Fibroblast of lung (primary cell): ENCODE data around the gene WDR49. TPM values are rescaled to one million over a fixed set of nuclear protein-coding genes. Genes with fewer than 3 reads are reported as not detected.

Source experiments
- DNase-seq, 2 donors: peaks; one replicate each; pipeline versions ENCODE4 v3.0.0 to v3.0.0-alpha.2; 2010; ENCODE audit warnings: low read depth in 2 of 2
- H2AFZ ChIP-seq: 2 replicates; pipeline ENCODE4 v1.5.1; 2012; ENCODE audit warnings: low read length, control low read depth, inconsistent platforms
- H3K27ac ChIP-seq: 2 replicates; pipeline ENCODE4 v1.5.1; 2011; ENCODE audit warnings: low read length, control low read depth; ENCODE audit not compliant: insufficient read depth
- H3K27me3 ChIP-seq: 2 replicates; pipeline ENCODE4 v1.5.1; 2011; ENCODE audit warnings: mild to moderate bottlenecking, low read length; ENCODE audit not compliant: control insufficient read depth, insufficient read depth
- H3K36me3 ChIP-seq: 2 replicates; pipeline ENCODE4 v1.5.1; 2011; ENCODE audit warnings: low read length; ENCODE audit not compliant: control insufficient read depth, insufficient read depth
- H3K4me1 ChIP-seq: 2 replicates; pipeline ENCODE4 v1.5.1; 2011; ENCODE audit warnings: low read length; ENCODE audit not compliant: control insufficient read depth, insufficient read depth; ENCODE audit errors: extremely low read depth
- H3K4me2 ChIP-seq: 2 replicates; pipeline ENCODE4 v1.5.1; 2011; ENCODE audit warnings: low read length, control low read depth; ENCODE audit not compliant: insufficient read depth; ENCODE audit errors: extremely low read depth
- H3K4me3 ChIP-seq, 4 experiments: fragments of 200-600 bp in 1 of 4; sonication (generic) in 1 of 4; replicated peaks in 1 of 4; 2 replicates each; pipeline ENCODE4 v1.5.1; 2011 to 2016; ENCODE audit warnings: low read length in 4 of 4, low read depth in 3 of 4, mild to moderate bottlenecking in 3 of 4, control low read depth in 2 of 4, inconsistent platforms in 1 of 4, mixed read lengths in 1 of 4; ENCODE audit not compliant: insufficient read depth in 1 of 4; ENCODE audit errors: control extremely low read depth in 1 of 4
- H3K79me2 ChIP-seq: 2 replicates; pipeline ENCODE4 v1.5.1; 2012; ENCODE audit warnings: mild to moderate bottlenecking, low read length, inconsistent platforms; ENCODE audit not compliant: control insufficient read depth, insufficient read depth
- H3K9ac ChIP-seq: 2 replicates; pipeline ENCODE4 v1.5.1; 2011; ENCODE audit warnings: mild to moderate bottlenecking, low read length, control low read depth; ENCODE audit not compliant: insufficient read depth
- H3K9me3 ChIP-seq: 2 replicates; pipeline ENCODE4 v1.5.1; 2012; ENCODE audit warnings: low read depth, low read length; ENCODE audit not compliant: control insufficient read depth, insufficient read depth
- H4K20me1 ChIP-seq: 2 replicates; pipeline ENCODE4 v1.5.1; 2011; ENCODE audit warnings: low read length; ENCODE audit not compliant: control insufficient read depth, insufficient read depth; ENCODE audit errors: extremely low read depth
- EZH2 ChIP-seq: IDR thresholded peaks from 2 replicates; pipeline ENCODE4 v1.5.1; 2012; ENCODE audit warnings: low read length, control low read depth, mild to moderate bottlenecking; ENCODE audit errors: missing control alignments
- polyA plus RNA-seq, 2 donors: library from polyadenylated mRNA; depleted of rRNA in 1 of 2; stranded (reverse) in 1 of 2; unstranded in 1 of 2; fragments of >200 nt; gene quantifications; 2 replicates each; pipeline ENCODE4 v1.2.1, GENCODE V29; 2011 to 2012; ENCODE audit warnings: missing spikeins in 1 of 2
- total RNA-seq: library from RNA; depleted of rRNA; stranded (reverse); fragments of >200 nt; gene quantifications from 2 replicates; pipeline ENCODE4 v1.2.1, GENCODE V29; 2014
- TF ChIP-seq, protein P1 (sequence below), 2 donors: IDR thresholded peaks in 1 of 2; conservative IDR thresholded peaks in 1 of 2; 1 replicate in 1 of 2; 2 replicates in 1 of 2; pipeline ENCODE4 v1.5.1; 2011 to 2012; ENCODE audit warnings: low read length in 2 of 2, control low read depth in 1 of 2, inconsistent platforms in 1 of 2, low read depth in 1 of 2, mild to moderate bottlenecking in 1 of 2

WDR49 gene
- total and polyA plus RNA-seq, 2 donors (not counting 1 experiment from before 2014, with no cell fraction given), result under 0.01 TPM; not detected in 1

DNA sequence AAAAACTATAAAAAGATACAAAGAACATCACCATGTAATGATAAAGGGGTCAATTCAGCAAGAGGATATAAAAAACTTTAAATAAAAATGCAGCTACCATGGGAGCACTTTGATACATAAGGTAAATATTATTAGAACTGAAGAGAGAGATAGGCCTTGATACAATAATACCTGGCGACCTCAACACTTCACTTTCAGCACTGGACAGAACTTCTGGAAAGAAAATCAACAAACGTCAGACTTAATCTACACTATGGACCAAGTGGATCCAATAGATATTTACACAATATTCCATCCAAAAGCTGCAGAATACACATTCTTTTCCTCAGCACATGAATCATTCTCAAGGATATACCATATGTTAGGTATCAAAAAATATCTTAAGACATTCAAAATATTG is 42.0 kb downstream of the WDR49 start:
- H3K27me3 ChIP-seq, result no peaks in the 10 kb centered on the region
- no peaks in the 10 kb centered on the region for H3K79me2 ChIP-seq
- H3K4me3 ChIP-seq, result no peak overlapping the region
- H3K4me2 ChIP-seq, result no peak overlapping the region
- no peaks in the 10 kb centered on the region for H3K36me3 ChIP-seq
- DNase-seq, result no peak
- H2AFZ ChIP-seq, result no peak overlapping the region
- no peaks in the 10 kb centered on the region for H3K4me1 ChIP-seq
- no peaks in the 10 kb centered on the region for H4K20me1 ChIP-seq
- H3K9me3 ChIP-seq, result no peaks in the 10 kb centered on the region
- H3K27ac ChIP-seq, result no peak overlapping the region
- H3K9ac ChIP-seq, result no peak overlapping the region
- TF ChIP-seq EZH2, result no peak
- TF ChIP-seq, protein P1, sequence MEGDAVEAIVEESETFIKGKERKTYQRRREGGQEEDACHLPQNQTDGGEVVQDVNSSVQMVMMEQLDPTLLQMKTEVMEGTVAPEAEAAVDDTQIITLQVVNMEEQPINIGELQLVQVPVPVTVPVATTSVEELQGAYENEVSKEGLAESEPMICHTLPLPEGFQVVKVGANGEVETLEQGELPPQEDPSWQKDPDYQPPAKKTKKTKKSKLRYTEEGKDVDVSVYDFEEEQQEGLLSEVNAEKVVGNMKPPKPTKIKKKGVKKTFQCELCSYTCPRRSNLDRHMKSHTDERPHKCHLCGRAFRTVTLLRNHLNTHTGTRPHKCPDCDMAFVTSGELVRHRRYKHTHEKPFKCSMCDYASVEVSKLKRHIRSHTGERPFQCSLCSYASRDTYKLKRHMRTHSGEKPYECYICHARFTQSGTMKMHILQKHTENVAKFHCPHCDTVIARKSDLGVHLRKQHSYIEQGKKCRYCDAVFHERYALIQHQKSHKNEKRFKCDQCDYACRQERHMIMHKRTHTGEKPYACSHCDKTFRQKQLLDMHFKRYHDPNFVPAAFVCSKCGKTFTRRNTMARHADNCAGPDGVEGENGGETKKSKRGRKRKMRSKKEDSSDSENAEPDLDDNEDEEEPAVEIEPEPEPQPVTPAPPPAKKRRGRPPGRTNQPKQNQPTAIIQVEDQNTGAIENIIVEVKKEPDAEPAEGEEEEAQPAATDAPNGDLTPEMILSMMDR (conservative IDR thresholded peaks at IDR 0.05 in 1 of 2, IDR thresholded peaks at IDR 0.05 in 1 of 2; ENCODE audit: low read depth in 1 of 2, low read length in 2 of 2), result no peak

DNA sequence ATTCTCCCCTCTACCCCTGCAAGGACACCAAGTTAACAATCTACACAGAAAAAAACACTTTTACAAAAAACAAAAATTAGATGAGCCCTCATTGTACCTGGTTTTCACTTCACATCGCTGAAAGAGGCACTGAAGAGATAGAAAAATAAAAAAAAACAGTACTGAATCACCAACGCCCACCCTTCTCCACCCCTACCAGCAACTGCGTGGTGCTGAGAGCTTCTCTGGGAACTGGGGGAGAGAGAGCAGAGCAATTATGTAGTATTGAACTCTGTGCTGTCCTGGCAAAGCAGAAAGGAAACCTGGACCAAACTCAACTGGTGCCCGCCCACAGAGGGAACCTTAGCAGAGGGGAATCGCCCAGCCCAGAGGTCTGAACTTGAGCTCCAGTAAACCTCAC is 44.6 kb downstream of the WDR49 start:
- no peaks in the 10 kb centered on the region for H3K36me3 ChIP-seq
- no peaks in the 10 kb centered on the region for H3K4me1 ChIP-seq
- no peak for DNase-seq
- TF ChIP-seq EZH2, result no peak
- TF ChIP-seq, protein P1 (conservative IDR thresholded peaks at IDR 0.05 in 1 of 2, IDR thresholded peaks at IDR 0.05 in 1 of 2; ENCODE audit: low read depth in 1 of 2, low read length in 2 of 2), result no peak
- H3K9me3 ChIP-seq, result no peaks in the 10 kb centered on the region
- no peak overlapping the region for H2AFZ ChIP-seq
- H4K20me1 ChIP-seq, result no peaks in the 10 kb centered on the region
- H3K4me3 ChIP-seq, result no peak overlapping the region
- no peaks in the 10 kb centered on the region for H3K79me2 ChIP-seq
- H3K4me2 ChIP-seq, result no peak overlapping the region
- no peaks in the 10 kb centered on the region for H3K27me3 ChIP-seq
- no peak overlapping the region for H3K27ac ChIP-seq
- H3K9ac ChIP-seq, result no peak overlapping the region

DNA sequence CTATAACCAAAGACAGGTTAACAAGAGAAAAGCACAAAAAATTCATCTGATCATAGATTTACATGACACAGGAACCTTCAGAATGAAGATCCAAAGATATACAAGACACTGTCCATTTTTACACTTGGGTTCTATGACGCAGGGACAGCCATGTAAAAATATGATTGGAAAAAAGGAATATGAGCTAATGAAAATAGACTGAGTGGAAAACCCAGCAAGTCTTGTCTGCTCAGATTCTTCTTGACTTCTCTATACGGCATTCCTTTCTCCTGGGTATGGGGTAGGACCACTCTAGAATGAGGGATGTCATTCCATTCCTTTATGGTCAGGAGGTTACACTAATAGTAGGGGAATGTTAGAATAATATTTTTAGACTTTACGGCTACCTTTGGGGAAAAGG is 46.9 kb downstream of the WDR49 start:
- Histone ChIP-seq H3K4me3 (no peak overlapping the region), H3K9me3 (no peaks in the 10 kb centered on the region), H3K9ac (no peak overlapping the region), H3K27ac (no peak overlapping the region), H3K79me2 (no peaks in the 10 kb centered on the region), H4K20me1 (no peaks in the 10 kb centered on the region), H3K27me3 (no peaks in the 10 kb centered on the region), H3K4me2 (no peak overlapping the region), H2AFZ (no peak overlapping the region), H3K36me3 (no peaks in the 10 kb centered on the region), H3K4me1 (no peaks in the 10 kb centered on the region)
- DNase-seq, result no peak
- no peak for TF ChIP-seq EZH2
- TF ChIP-seq, protein P1 (conservative IDR thresholded peaks at IDR 0.05 in 1 of 2, IDR thresholded peaks at IDR 0.05 in 1 of 2; ENCODE audit: low read depth in 1 of 2, low read length in 2 of 2), result no peak
